Activated T-cell treated with anti-CD3 and anti-CD28 coated beads for 4 hours (primary cell): ENCODE data around the gene PTGES2.
"Not testable (repeated sequence)": the region's sequence is repeated elsewhere in the genome, so short reads cannot be mapped to it uniquely, and the experiment has no call there.

Source experiments
- DNase-seq: peaks from one replicate; pipeline ENCODE4 v3.0.0-alpha.2; 2020

The PTGES2 gene

DNA sequence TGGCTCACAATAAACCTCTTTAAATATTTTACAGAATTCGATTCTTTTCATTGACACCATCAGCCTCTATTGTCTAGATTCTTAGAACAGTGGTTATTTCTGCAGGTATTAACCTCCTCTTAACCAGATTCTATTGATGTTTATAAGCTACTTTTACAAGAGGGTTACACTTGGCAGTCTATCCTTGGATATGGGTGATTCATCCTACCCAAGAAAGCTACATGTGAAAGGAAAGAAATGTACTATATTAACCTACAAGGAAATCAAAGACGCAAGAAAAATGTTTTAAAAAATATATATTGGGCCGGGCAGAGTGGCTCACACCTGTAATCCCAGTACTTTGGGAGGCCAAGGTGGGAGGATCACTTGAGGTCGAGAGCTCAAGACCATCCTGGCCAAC, 42.8 kb downstream of the PTGES2 start:
- DNase-seq = no peak

DNA sequence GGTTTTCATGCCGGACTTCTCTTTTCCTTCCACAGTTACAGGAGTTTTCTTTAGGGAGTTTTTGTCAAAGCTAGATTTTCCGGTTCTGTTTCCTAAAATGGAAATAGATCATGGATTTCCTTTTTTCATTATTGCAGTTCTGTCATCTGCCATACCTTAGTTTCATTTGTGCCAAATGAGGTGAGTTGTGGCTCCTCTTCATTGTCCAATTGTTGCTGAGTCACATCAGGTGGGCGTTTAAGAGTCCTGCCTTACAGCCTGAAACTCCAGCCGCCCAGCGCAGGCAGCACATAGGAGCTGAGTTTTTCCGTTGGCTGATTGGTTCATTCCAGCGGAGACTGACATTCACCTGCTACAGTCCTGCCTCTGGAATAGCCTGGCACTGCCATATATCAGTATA, 45.4 kb downstream of the PTGES2 start:
- no peak for DNase-seq

DNA sequence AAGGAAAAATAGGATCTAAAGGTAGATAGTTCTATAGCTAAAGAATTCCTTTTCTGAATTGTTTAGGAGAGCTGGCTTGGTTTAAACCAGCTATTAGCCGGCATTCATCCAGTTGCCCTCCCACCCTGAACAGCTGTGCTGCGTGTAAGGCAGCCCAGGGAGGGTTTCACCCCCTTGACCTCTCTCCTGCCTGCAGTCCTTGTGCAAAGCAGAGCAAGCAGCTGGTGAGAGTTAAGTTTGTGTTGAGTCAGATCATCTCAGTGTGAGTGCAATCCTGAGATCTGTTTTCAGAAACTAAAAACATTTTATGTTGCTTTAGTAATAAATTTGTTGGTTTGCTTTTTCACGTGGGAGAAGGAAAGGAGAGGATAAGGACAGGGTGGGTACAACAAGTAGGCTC, 46.5 kb downstream of the PTGES2 start:
- DNase-seq = no peak

DNA sequence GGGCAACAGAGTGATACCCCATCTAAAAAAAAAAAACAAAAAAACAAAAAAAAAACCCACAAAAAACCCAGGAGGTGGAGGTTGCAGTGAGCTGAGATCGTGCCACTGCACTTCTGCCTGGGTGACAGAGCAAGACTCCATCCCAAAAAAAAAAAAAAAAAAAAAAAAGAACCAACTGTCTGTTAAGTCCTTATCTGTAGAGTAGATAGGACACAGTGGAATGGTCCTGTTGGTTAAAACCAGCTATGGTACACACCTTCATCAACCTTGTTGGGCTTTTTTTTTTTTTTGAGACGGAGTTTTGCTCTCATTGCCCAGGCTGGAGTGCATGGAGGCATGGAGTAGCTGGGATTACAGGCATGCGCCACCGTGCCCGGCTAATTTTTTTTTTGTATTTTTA, 47.3 kb downstream of the PTGES2 start:
- DNase-seq = no peak

DNA sequence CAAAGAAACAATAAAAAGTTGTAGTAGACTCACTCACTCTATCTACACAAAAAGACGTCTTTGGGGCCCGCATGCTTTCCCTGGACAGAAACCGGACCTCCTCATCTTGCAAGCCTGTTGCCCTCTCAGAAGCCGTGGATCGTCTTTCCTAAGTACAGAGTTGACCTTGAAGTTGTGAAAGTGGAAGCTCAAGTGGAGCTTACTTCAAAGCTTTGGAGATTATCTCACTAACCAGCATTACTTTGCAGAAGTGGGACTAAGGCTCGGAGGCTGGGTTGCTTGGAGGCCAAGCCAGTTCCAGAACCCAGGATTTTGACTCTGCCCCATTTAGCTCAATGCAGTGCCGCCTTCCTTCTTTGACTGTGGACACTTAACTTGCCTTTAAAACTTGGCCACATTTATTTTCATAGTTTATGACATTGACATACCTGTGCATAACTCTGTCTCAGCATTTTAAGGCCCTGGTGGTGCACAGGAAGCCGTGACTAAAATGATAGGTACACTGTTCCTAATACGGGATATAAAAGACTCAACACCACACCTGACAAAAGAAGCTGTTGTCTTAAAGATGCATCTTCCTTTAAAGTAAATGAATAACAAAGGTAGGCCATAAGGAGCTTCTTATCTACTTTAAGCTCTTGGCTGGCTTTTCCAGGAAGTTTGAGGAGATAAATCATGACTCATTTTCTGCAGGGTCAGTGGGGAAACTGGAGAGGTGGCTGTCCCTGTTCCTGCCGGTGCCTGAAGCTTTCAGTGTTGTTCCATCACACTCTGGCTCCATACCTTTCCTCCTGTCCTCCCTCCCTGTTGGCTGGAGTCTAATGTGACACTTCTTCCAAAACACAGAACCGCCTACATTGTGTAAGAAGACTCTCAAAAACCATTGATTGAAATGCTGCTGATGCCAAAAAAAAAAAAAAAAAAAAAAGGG, 48.8 kb downstream of the PTGES2 start:
- no peak for DNase-seq

DNA sequence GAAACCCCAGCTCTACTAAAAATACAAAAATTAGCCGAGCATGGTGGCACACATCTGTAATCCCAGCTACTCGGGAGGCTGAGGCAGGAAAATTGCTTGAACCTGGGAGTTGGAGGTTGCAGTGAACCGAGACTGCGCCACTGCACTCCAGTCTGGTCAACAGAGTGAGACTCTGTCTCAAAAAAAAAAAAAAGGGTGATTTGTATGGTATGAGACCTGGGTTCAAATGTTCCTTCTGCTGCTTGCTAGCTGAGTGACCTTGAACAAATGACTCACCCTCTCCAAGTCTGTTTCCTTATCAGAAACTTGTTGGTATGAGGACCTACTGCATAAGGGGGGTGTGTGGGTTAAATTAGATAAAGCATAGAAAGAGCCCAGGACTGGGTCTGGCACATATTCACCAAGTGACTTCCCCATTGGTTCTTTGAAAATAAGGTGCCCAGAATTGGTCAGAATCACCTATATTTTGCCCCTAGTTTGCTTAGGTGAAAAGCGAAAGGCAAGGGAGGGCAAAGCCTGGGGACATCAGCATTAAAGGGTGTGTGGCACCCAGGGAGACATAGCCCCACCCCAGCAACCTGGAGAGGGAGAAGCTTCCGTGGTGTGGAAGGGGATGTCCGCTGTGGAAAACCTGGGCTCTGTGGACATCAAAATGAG, 49.6 kb downstream of the PTGES2 start:
- DNase-seq = no peak

DNA sequence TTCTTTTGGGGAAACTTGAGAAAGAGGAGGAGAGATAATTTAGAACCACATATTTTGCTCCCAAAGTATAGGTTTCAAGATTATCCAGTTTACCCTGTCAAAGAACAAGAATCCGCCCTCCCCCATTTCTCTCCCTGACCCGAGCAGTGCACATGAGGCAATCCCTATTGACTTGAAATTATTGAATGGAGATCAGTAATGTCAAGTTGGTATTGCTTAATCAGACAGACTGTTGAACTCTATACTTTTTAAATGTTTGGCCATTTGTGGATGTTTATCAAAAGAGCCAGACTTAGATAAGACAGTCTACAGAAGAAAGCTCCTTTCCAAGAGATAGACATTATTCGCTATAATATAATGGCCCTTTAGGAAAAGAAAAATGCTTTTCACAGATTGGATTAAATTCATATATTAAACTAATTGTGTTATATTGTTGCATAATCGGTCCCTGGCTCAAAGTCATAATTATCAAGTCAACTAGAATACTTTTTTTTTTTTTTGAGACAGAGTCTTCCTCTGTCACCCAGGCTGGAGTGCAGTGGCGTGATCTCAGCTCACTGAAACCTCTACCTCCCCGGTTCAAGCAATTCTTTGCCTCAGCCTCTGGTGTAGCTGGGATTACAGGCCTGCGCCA, 54.2 kb downstream of the PTGES2 start:
- no peak for DNase-seq

DNA sequence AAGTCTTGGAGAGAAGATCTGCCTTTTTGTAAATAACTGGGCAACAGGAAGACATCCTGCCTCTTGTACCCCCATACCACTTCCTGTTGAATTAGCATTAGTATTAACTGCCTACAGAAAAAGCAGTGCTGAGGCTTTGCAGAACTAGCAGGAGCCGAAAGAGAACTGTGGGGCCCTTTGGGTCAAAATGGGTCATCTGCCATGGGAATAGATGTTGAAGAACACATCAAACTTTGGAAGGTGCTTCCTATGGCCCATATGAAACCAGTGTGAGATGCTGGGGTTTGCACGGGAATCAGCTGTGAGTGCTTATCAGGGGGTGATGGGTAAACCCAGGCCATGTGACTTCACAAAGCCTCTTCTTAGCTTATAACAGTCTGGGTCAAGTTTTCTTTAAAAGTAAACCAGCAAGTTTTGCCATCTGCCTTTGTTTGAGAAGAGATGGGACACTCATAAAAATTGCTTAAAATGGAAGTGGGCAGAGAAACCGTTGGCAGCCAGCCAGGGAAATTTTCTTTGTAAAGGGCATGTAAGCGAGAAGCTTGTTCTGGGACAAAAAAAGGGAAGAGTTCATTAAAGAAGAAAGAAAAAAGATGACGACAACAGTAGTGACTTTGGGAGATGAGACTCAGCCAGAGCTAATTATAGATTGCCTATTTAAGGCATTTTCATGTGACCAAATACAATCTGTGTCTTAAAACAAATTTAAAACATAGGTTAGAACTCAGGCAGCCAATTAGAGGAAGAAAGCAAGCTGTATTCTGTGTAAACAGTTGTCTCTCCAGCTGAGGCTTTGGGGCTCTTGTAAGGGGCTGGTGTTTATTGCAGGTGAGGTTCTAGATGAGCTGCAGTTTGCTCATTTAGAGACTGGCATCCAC, 55.1 kb downstream of the PTGES2 start:
- peak; percentile 43 for DNase-seq

DNA sequence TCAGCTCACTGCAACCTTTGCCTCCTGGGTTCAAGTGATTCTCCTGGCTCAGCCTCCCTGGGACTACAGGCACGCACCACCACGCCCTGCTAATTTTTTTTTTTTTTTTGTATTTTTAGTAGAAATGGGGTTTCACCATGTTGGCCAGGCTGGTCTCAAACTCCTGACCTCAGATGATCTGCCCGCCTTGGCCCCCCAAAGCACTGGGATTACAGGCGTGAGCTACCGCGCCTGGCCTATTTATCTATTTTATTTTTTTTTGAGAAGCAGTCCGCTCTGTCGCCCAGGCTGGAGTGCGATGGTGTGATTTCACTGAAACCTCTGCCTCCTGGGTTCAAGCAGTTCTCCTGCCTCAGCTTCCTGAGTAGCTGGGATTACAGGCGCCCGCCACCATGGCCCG, 56.1 kb downstream of the PTGES2 start:
- DNase-seq = not testable (repeated sequence)

DNA sequence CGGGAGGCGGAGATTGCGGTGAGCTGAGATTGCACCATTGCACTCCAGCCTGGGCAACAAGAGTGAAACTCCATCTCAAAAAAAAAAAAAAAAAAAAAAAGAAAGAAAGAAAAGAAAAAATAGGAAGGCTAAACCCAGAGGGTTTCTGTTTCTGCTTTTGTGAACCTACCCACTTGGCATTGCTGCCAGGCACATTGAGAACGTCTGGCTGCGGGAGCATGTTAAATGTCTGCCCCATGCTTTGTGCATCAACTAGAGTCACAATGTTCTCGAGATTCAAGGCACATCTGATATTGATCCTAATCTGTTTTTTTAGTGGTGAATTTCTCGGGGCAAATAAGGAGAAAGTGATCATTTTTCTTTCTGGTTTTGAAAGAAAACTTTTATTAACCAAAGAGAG, 56.7 kb downstream of the PTGES2 start:
- no peak for DNase-seq
